ENCODE measurements around the gene EPX.

EPX gene

GRCh38 chr17:58229384-58229783 is 36.9 kb downstream of the EPX start:
- Mint-ChIP-seq H3K9me3 (no peaks in the 10 kb centered on the region), H3K27me3 (peaks cover 24% of the 10 kb centered on the region), H3K36me3 (ENCODE audit: low read depth) (no peaks in the 10 kb centered on the region), H3K27ac (no peak overlapping the region), H3K4me3 (no peak overlapping the region), H3K4me1 (peaks cover 19% of the 10 kb centered on the region)
- ATAC-seq (no peak), DNase-seq (no peak)

- no peak overlapping the region for H3K27ac Mint-ChIP-seq
- DNase-seq = no peak
- no peaks in the 10 kb centered on the region for H3K36me3 Mint-ChIP-seq (ENCODE audit: low read depth)
- H3K4me1 Mint-ChIP-seq = peaks cover 16% of the 10 kb centered on the region
- no peak for ATAC-seq
- H3K27me3 Mint-ChIP-seq = peaks cover 25% of the 10 kb centered on the region
- H3K9me3 Mint-ChIP-seq = no peaks in the 10 kb centered on the region
- no peak overlapping the region for H3K4me3 Mint-ChIP-seq
Observed at GRCh38 chr17:58229881-58230280, 37.4 kb downstream of the EPX start.

GRCh38 chr17:58231641-58232040 is 39.1 kb downstream of the EPX start:
- ATAC-seq = no peak
- peaks cover 33% of the 10 kb centered on the region for H3K27me3 Mint-ChIP-seq

DNA sequence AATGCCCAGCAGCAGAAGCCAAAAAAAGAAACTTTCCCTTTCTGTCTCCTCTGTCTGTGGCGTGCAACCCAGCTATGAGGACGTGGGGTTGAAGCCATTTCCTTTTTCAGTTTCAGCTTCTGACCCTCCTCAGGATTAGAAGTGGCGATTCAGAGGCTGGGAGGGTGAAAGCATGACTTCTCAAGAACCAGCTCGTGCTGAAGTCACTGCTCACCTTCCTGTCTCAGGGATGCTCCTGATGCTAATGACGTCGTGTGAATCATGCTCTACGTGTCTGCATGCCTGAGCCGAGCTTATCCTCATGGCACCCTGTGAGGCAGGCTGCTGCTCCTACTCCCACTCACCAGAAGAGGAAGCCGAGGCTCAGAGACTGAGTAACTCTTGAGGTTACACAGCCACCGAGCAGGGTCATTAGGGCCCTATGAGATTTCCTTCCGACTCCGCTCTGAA is 40.2 kb downstream of the EPX start:
- H3K4me3 Mint-ChIP-seq = no peak overlapping the region
- DNase-seq = peak; percentile 36
- no peaks in the 10 kb centered on the region for H3K36me3 Mint-ChIP-seq (ENCODE audit: low read depth)
- peaks cover 16% of the 10 kb centered on the region for H3K4me1 Mint-ChIP-seq
- peak overlapping the region; percentile 47 for H3K27ac Mint-ChIP-seq
- no peaks in the 10 kb centered on the region for H3K9me3 Mint-ChIP-seq
- ATAC-seq = peak; percentile 87
- peaks cover 37% of the 10 kb centered on the region for H3K27me3 Mint-ChIP-seq

More at GRCh38 chr17:58231641-58232040, 39.1 kb downstream of the EPX start:
- no peak for DNase-seq
- H3K4me1 Mint-ChIP-seq = peaks cover 16% of the 10 kb centered on the region
- no peaks in the 10 kb centered on the region for H3K9me3 Mint-ChIP-seq
- no peak overlapping the region for H3K27ac Mint-ChIP-seq
- H3K36me3 Mint-ChIP-seq (ENCODE audit: low read depth) = no peaks in the 10 kb centered on the region
- no peak overlapping the region for H3K4me3 Mint-ChIP-seq

GRCh38 chr17:58233543-58233942 is 41.0 kb downstream of the EPX start:
- Mint-ChIP-seq H3K4me3 (no peak overlapping the region), H3K36me3 (ENCODE audit: low read depth) (no peaks in the 10 kb centered on the region), H3K27me3 (peaks cover 38% of the 10 kb centered on the region), H3K9me3 (no peaks in the 10 kb centered on the region), H3K27ac (no peak overlapping the region), H3K4me1 (peaks cover 16% of the 10 kb centered on the region)
- ATAC-seq (no peak), DNase-seq (no peak)

DNA sequence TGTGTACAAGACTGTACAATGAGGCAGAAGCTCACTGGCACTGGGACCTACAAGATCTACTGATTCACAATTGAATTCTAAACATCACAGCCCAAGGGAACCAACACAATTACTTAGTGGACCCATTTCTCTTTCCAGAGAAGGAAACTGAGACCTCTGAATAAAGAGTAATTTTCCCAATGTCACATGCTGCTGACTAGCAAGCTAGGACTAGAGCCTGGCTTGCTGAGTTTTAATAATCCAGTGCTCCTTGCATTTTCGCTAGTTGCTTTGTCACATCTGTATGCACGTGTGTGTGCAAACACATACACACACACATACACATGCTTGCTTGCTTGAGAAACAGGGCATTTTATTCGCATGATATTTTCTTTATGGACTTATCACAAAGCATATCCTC is 42.0 kb downstream of the EPX start:
- H3K27me3 Mint-ChIP-seq = peaks cover 36% of the 10 kb centered on the region
- DNase-seq (no peak), ATAC-seq (no peak)
- no peak overlapping the region for H3K27ac Mint-ChIP-seq
- no peak overlapping the region for H3K4me3 Mint-ChIP-seq
- no peaks in the 10 kb centered on the region for H3K36me3 Mint-ChIP-seq (ENCODE audit: low read depth)
- H3K9me3 Mint-ChIP-seq = no peaks in the 10 kb centered on the region
- peaks cover 16% of the 10 kb centered on the region for H3K4me1 Mint-ChIP-seq

DNA sequence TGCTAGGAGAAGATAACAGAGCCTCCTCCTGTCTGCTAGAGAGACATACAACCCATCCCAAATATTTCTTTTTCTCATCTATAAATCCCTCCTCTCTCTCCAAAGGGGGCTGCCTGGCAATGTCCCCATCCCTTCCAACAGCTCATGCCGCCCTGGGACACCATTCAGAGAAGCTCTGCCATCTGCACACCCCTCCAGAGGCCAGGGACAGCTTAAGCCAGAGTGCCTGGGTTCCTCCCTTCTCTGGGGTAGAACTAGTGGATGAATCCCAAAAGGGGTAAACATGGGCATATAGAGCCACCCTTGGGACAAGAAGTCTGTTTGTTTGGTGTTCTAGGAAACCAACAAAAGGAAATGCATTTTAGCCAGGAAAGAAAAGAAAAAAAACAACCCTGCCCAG is 43.3 kb downstream of the EPX start:
- no peaks in the 10 kb centered on the region for H3K36me3 Mint-ChIP-seq (ENCODE audit: low read depth)
- no peak overlapping the region for H3K4me3 Mint-ChIP-seq
- no peak overlapping the region for H3K27ac Mint-ChIP-seq
- H3K9me3 Mint-ChIP-seq = no peaks in the 10 kb centered on the region
- H3K27me3 Mint-ChIP-seq = peaks cover 43% of the 10 kb centered on the region
- no peak for DNase-seq
- no peak for ATAC-seq
- H3K4me1 Mint-ChIP-seq = peaks cover 16% of the 10 kb centered on the region

DNA sequence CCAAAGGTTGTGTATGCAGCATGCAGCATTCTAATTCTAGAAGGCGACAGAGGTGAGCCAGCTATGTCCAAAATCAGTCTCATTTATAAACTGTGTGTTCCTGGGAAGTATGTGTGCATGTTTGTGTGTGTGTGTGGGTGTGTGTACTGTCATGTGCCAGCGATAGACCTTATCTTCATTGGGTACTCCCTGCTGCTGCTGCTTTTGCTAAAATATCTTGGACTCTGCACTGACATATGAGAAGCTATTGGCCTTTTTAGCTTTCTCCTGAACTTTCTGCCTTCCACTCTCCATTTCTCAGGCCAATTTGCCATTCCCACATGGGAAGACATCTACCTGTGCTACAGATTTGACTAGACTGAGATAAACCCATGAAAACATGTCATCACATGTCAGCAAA is 43.9 kb downstream of the EPX start:
- no peak overlapping the region for H3K4me3 Mint-ChIP-seq
- peaks cover 16% of the 10 kb centered on the region for H3K4me1 Mint-ChIP-seq
- ATAC-seq = no peak
- no peaks in the 10 kb centered on the region for H3K9me3 Mint-ChIP-seq
- H3K27ac Mint-ChIP-seq = no peak overlapping the region
- H3K36me3 Mint-ChIP-seq (ENCODE audit: low read depth) = no peaks in the 10 kb centered on the region
- DNase-seq = no peak
- H3K27me3 Mint-ChIP-seq = peaks cover 43% of the 10 kb centered on the region

- Mint-ChIP-seq H3K4me1 (peaks cover 13% of the 10 kb centered on the region), H3K27ac (no peak within 1 kb of the TSS), H3K9me3 (no peaks in the 10 kb centered on the region), H3K27me3 (peaks cover 59% of the 10 kb centered on the region), H3K36me3 (ENCODE audit: low read depth) (no peaks in the 10 kb centered on the region), H3K4me3 (no peak within 1 kb of the TSS)
- ATAC-seq (no peak), DNase-seq (no peak)
Observed at GRCh38 chr17:58238147-58238634, 45.7 kb downstream of the EPX start, which contains the start of gene LPO. Gene LPO, plus strand, starts transcription at chr17:58238584. Its CDS starts 4,396 bp downstream, at chr17:58242980.

DNA sequence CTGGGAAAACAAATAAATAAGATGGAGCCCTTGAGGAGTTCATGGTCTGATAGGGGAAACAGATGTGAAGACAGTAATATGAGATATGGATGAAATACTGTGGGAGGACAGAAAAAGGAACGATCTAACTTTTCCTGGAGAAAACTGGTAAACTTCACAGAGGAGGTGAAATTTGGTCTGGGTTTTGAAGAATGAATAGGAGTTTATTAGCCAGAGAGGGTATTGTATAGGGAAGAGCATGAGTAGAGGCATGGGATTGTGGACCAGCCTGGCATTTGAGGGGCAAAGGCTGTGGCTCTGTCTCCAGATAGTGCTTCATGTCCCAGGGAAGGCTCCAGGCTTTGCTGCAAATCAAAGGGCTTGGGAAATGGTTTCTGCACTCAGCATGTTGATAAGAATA is 47.5 kb downstream of the EPX start:
- no peaks in the 10 kb centered on the region for H3K36me3 Mint-ChIP-seq (ENCODE audit: low read depth)
- ATAC-seq (no peak), DNase-seq (no peak)
- no peaks in the 10 kb centered on the region for H3K9me3 Mint-ChIP-seq
- H3K4me3 Mint-ChIP-seq = no peak overlapping the region
- peaks cover 61% of the 10 kb centered on the region for H3K27me3 Mint-ChIP-seq
- peaks cover 11% of the 10 kb centered on the region for H3K4me1 Mint-ChIP-seq
- no peak overlapping the region for H3K27ac Mint-ChIP-seq

- H3K9me3 Mint-ChIP-seq = no peaks in the 10 kb centered on the region
- no peaks in the 10 kb centered on the region for H3K36me3 Mint-ChIP-seq (ENCODE audit: low read depth)
- H3K27me3 Mint-ChIP-seq = peaks cover 60% of the 10 kb centered on the region
- H3K4me1 Mint-ChIP-seq = peaks cover 11% of the 10 kb centered on the region
- DNase-seq (peak; percentile 38), ATAC-seq (peak; percentile 84)
- H3K27ac Mint-ChIP-seq = no peak overlapping the region
- H3K4me3 Mint-ChIP-seq = no peak overlapping the region
Observed at GRCh38 chr17:58242171-58242784, 49.8 kb downstream of the EPX start.

- Mint-ChIP-seq H3K4me1 (peaks cover 26% of the 10 kb centered on the region), H3K36me3 (ENCODE audit: low read depth) (no peaks in the 10 kb centered on the region), H3K27me3 (peaks cover 51% of the 10 kb centered on the region), H3K4me3 (no peak overlapping the region), H3K27ac (no peak overlapping the region), H3K9me3 (no peaks in the 10 kb centered on the region)
- DNase-seq (no peak), ATAC-seq (no peak)
Observed at GRCh38 chr17:58244963-58245362, 52.4 kb downstream of the EPX start.

DNA sequence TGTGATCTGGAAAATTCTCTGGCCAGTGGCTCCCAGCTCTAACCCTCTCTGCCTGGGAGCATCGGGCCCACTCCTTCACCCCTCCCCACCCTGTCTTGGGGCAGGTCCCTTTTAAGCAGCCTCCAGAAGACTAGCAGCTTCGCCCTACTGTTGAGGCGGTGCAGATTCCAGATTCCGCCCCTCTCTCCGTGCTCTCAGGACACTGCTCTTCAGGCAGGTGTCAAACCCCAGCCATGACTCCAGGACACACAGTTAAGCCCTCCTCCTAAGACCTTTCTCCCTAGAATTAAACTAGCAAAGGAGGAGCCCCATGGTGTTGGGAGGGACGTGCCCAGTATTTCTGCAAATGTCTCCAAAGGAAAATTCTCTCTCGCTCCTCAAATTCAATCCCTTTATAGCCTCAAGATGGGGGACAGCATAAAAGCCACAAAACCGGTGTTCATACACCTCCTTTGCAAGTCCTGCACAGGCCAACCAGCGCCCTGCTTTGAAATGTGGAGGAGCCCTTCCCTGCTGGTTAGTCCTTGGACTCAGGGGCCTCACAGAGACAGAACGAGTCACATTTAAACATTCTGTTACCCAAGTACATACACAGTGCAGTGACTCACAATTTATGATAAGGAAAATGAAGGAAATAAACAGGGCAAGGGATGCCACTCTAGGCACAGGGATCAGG is 53.0 kb downstream of the EPX start:
- no peaks in the 10 kb centered on the region for H3K9me3 Mint-ChIP-seq
- ATAC-seq (no peak), DNase-seq (no peak)
- no peak overlapping the region for H3K27ac Mint-ChIP-seq
- H3K4me1 Mint-ChIP-seq = peaks cover 30% of the 10 kb centered on the region
- no peak overlapping the region for H3K4me3 Mint-ChIP-seq
- no peaks in the 10 kb centered on the region for H3K36me3 Mint-ChIP-seq (ENCODE audit: low read depth)
- peaks cover 50% of the 10 kb centered on the region for H3K27me3 Mint-ChIP-seq

- H3K27me3 Mint-ChIP-seq = peaks cover 50% of the 10 kb centered on the region
- H3K4me3 Mint-ChIP-seq = no peak overlapping the region
- no peak for DNase-seq
- H3K4me1 Mint-ChIP-seq = peaks cover 30% of the 10 kb centered on the region
- no peaks in the 10 kb centered on the region for H3K36me3 Mint-ChIP-seq (ENCODE audit: low read depth)
- H3K9me3 Mint-ChIP-seq = no peaks in the 10 kb centered on the region
- no peak overlapping the region for H3K27ac Mint-ChIP-seq
- no peak for ATAC-seq
Observed at GRCh38 chr17:58246104-58246740, 53.7 kb downstream of the EPX start.

GRCh38 chr17:58246781-58247180 is 54.3 kb downstream of the EPX start:
- H3K9me3 Mint-ChIP-seq = no peaks in the 10 kb centered on the region
- H3K4me1 Mint-ChIP-seq = peaks cover 26% of the 10 kb centered on the region
- no peak for ATAC-seq

More at GRCh38 chr17:58246781-58247180, 54.3 kb downstream of the EPX start:
- no peak overlapping the region for H3K4me3 Mint-ChIP-seq
- peaks cover 49% of the 10 kb centered on the region for H3K27me3 Mint-ChIP-seq
- H3K27ac Mint-ChIP-seq = no peak overlapping the region
- no peak for DNase-seq
- H3K36me3 Mint-ChIP-seq (ENCODE audit: low read depth) = no peaks in the 10 kb centered on the region

All from activated naive CD8-positive, alpha-beta T cell treated with anti-CD3 and anti-CD28 coated beads, Interleukin-2, amount 50 U/mL, for 24 hours (primary cell).